Measurements from ENCODE around the gene NOXA1. TPM values are rescaled to one million over a fixed set of nuclear protein-coding genes. Genes with fewer than 3 reads are reported as not detected.

Gene NOXA1
- total RNA-seq, 4 donors from 2014 or later, result 19.7 to 53.9 (median 40.8) TPM

- Histone ChIP-seq H3K9me3 (no peaks in the 10 kb centered on the region), H3K36me3 (no peaks in the 10 kb centered on the region), H3K27me3 (no peaks in the 10 kb centered on the region), H3K4me3 (no peak overlapping the region), H3K4me1 (peaks cover 19 to 47% (median 37%) of the 10 kb centered on the region in 4 donors), H3K27ac (no peak overlapping the region)
- intact Hi-C loops (cut with DNase I; ENCODE audit: low total_unique reads), result no loop called here
- 93% methylated on average over 5 of the region's 5 CpGs; no CpG with 5 or more reads in 1 of the 2 donors for WGBS, 2 donors (ENCODE audit: low coverage in 1 of 2)
- no peak for DNase-seq
- no peak for TF ChIP-seq POLR2AphosphoS5 (IDR thresholded peaks at IDR 0.05)
- TF ChIP-seq EP300 (IDR thresholded peaks at IDR 0.05; ENCODE audit: low read depth), result no peak
- in situ Hi-C loops (cut with MboI; ENCODE audit: low pct_ligation_motif_present in 1 of 4, low pct_unique_long_range_greater_than_20kb in 1 of 4, low sequenced_read_pairs in 3 of 4), result loop anchor here in 2 of 4 donors (25.0 kb wide), 1 partner anchor 128 kb away; the partner anchor contains the start of gene TOR4A (in 2 of the 2)
Observed at GRCh38 chr9:137415451-137415850, 7.7 kb upstream of the NOXA1 start.

DNA sequence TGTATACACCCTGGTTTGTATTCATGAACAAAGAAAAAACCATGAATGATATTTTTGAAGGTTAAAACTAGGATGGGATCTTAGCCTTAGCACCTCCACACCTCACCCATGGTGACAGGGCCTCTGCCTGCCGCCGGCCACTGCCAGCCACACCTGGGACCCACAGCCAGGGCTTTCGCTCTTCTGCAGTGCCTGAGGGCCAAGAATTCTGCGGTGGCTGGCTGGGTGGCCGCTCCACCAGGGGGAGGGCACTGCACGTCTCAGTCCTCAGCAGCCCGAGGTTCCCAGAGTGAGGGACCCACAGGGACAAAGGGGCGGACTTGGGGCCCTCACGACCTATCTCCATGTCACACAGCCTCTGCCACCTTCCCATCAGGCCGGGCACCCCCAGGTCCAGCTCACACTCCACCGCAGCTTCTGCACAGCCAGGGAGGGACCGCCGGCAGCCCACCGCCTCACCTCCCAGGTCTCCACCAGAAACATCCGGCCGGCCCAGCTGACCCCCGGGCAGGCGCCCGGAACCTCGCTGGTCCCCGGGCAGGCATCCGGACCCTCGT is 7.1 kb upstream of the NOXA1 start:
- in situ Hi-C loops (cut with MboI; ENCODE audit: low pct_ligation_motif_present in 1 of 4, low pct_unique_long_range_greater_than_20kb in 1 of 4, low sequenced_read_pairs in 3 of 4), result loop anchor here in 2 of 4 donors (25.0 kb wide), 1 partner anchor 129 kb away; the partner anchor contains the start of gene TOR4A (in 2 of the 2)
- H3K27me3 ChIP-seq, result no peaks in the 10 kb centered on the region
- H3K4me3 ChIP-seq, result no peak overlapping the region
- no peaks in the 10 kb centered on the region for H3K36me3 ChIP-seq
- TF ChIP-seq EP300 (IDR thresholded peaks at IDR 0.05; ENCODE audit: low read depth), result no peak
- TF ChIP-seq POLR2AphosphoS5 (IDR thresholded peaks at IDR 0.05), result no peak
- no peak for DNase-seq
- no peaks in the 10 kb centered on the region for H3K9me3 ChIP-seq
- intact Hi-C loops (cut with DNase I; ENCODE audit: low total_unique reads), result no loop called here
- H3K27ac ChIP-seq, result no peak overlapping the region
- WGBS, 2 donors (ENCODE audit: low coverage in 1 of 2), result 96% methylated on average over 23 of the region's 23 CpGs; no CpG with 5 or more reads in 1 of the 2 donors
- H3K4me1 ChIP-seq, result peaks cover 19 to 45% (median 36%) of the 10 kb centered on the region in 4 donors

DNA sequence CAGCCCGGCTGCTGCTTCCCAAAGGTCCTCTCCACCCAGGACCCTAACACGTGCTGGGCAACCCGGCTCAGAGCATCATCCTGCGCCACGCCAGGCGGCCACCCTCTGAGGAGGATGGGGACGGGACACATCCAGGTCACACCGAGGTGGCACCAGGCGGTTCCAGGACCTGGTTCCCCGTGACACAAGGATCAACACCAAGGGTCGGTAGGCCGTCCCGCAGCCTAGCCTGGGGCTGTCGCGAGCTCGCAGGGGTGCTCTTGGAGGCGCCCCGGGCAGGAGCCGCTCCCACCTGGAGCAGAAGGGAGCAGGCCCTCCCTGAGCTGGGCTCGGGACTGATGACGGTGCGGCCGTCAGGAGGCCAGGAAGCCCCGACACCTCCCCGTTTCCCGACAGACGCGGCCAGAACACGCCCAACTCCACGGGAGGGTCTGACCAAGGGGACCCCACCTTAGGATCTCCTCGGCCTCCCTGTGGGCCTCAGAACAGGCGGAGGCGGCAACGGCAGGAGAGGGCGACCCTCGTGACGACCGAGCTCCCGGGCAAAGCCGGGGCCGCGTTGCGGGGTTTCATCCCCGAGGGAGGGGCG is 6.5 kb upstream of the NOXA1 start:
- no peak for DNase-seq
- H3K4me1 ChIP-seq, result peaks cover 17 to 46% (median 35%) of the 10 kb centered on the region in 4 donors
- in situ Hi-C loops (cut with MboI; ENCODE audit: low pct_ligation_motif_present in 1 of 4, low pct_unique_long_range_greater_than_20kb in 1 of 4, low sequenced_read_pairs in 3 of 4) (loop anchor here in 2 of 4 donors (25.0 kb wide), 1 partner anchor 129 kb away; the partner anchor contains the start of gene TOR4A (in 2 of the 2)), intact Hi-C loops (cut with DNase I; ENCODE audit: low total_unique reads) (no loop called here)
- peak overlapping the region in 1 of 4 donors; percentile 29 for H3K4me3 ChIP-seq
- no peaks in the 10 kb centered on the region for H3K27me3 ChIP-seq
- no peak for TF ChIP-seq POLR2AphosphoS5 (IDR thresholded peaks at IDR 0.05)
- TF ChIP-seq, protein P1, sequence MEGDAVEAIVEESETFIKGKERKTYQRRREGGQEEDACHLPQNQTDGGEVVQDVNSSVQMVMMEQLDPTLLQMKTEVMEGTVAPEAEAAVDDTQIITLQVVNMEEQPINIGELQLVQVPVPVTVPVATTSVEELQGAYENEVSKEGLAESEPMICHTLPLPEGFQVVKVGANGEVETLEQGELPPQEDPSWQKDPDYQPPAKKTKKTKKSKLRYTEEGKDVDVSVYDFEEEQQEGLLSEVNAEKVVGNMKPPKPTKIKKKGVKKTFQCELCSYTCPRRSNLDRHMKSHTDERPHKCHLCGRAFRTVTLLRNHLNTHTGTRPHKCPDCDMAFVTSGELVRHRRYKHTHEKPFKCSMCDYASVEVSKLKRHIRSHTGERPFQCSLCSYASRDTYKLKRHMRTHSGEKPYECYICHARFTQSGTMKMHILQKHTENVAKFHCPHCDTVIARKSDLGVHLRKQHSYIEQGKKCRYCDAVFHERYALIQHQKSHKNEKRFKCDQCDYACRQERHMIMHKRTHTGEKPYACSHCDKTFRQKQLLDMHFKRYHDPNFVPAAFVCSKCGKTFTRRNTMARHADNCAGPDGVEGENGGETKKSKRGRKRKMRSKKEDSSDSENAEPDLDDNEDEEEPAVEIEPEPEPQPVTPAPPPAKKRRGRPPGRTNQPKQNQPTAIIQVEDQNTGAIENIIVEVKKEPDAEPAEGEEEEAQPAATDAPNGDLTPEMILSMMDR (IDR thresholded peaks at IDR 0.05), result no peak
- TF ChIP-seq POLR2A (IDR thresholded peaks at IDR 0.05), result no peak
- no peak for TF ChIP-seq EP300 (IDR thresholded peaks at IDR 0.05; ENCODE audit: low read depth)
- no peaks in the 10 kb centered on the region for H3K9me3 ChIP-seq
- H3K36me3 ChIP-seq, result no peaks in the 10 kb centered on the region
- WGBS, 2 donors (ENCODE audit: low coverage in 1 of 2), result 95% methylated on average over 44 of the region's 45 CpGs; no CpG with 5 or more reads in 1 of the 2 donors
- H3K27ac ChIP-seq, result no peak overlapping the region

DNA sequence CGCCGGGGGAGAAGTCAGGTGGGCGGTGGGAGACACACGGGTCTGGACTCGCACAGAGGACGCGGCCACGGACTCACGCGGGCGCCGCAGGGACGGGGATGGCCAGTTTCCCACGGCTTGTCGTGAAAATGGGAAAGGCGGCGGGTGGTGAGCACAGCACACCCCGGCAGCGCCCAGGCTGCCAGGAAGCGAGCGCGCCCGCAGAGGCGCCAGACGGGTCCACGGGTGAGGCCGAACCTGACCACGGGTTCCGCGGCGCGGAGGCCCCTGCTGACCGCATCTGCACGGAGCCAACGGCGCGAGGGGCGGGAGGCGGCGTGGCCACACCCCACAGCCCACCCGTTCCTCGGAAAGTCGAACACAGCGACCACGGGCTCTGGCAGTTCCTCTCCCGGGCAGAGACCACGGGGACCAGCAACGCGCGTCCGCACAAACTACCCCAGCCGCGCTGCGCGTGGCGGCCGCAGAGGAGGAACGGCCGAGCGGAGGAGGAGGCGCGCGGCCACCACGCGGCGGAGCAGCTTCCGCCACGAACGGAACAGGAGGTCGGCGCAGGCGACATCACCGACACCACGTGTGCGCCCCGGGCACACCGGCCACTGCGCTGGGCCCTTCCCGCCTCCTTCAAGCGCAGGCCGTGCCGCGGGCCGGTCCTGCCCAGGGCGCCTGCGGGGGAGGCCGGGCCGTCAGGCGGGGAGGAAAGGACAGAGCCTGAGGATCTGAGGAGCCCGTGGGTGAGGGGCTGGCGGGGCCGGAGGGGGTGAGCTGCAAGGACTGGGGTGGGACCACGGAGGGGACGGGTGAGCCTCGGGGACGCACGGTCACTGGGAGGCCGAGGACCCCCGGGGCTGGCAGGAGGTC is 5.8 kb upstream of the NOXA1 start:
- intact Hi-C loops (cut with DNase I; ENCODE audit: low total_unique reads) (no loop called here), in situ Hi-C loops (cut with MboI; ENCODE audit: low pct_ligation_motif_present in 1 of 4, low pct_unique_long_range_greater_than_20kb in 1 of 4, low sequenced_read_pairs in 3 of 4) (loop anchor here in 2 of 4 donors (25.0 kb wide), 1 partner anchor 130 kb away; the partner anchor contains the start of gene TOR4A (in 2 of the 2))
- TF ChIP-seq EP300 (IDR thresholded peaks at IDR 0.05; ENCODE audit: low read depth), result no peak
- TF ChIP-seq, protein P1 (IDR thresholded peaks at IDR 0.05), result no peak
- no peak for TF ChIP-seq POLR2A (IDR thresholded peaks at IDR 0.05)
- TF ChIP-seq POLR2AphosphoS5 (IDR thresholded peaks at IDR 0.05), result no peak
- Histone ChIP-seq H3K9me3 (no peaks in the 10 kb centered on the region), H3K4me3 (peak overlapping the region in 2 of 4 donors; percentile 18 to 29), H3K4me1 (peaks cover 10 to 46% (median 35%) of the 10 kb centered on the region in 4 donors), H3K27ac (no peak overlapping the region), H3K27me3 (no peaks in the 10 kb centered on the region), H3K36me3 (no peaks in the 10 kb centered on the region)
- WGBS, 2 donors (ENCODE audit: low coverage in 1 of 2), result 88 to 94% methylated on average over 13 to 99 of the region's 99 CpGs
- no peak for DNase-seq

Measured in transverse colon (tissue), 4 donors.